ENCODE measurements around the gene PRM1. TPM values are rescaled to one million over a fixed set of nuclear protein-coding genes. Genes with fewer than 3 reads are reported as not detected.

PRM1 gene
- total RNA-seq, 1 donor from 2014 or later = not detected

- peaks cover 7% of the 10 kb centered on the region for H3K4me1 Mint-ChIP-seq (ENCODE audit: low read depth, unreplicated experiment)
Measured at GRCh38 chr16:11328172-11329070, 47.3 kb upstream of the PRM1 start.

GRCh38 chr16:11327277-11328171 lies 46.4 kb upstream of the PRM1 start:
- Mint-ChIP-seq H3K9me3 (ENCODE audit: unreplicated experiment) (peaks cover 1% of the 10 kb centered on the region), H3K27ac (ENCODE audit: unreplicated experiment) (no peak overlapping the region), H3K36me3 (ENCODE audit: unreplicated experiment) (no peaks in the 10 kb centered on the region), H3K4me1 (ENCODE audit: low read depth, unreplicated experiment) (peaks cover 7% of the 10 kb centered on the region), H3K4me3 (ENCODE audit: unreplicated experiment) (no peak overlapping the region), H3K27me3 (ENCODE audit: unreplicated experiment) (peaks cover 4% of the 10 kb centered on the region)
- no peak for DNase-seq
- TF ChIP-seq CTCF (IDR thresholded peaks at IDR 0.05; ENCODE audit: partially characterized antibody, unreplicated experiment) = no peak

More at GRCh38 chr16:11328172-11329070, 47.3 kb upstream of the PRM1 start:
- peaks cover 1% of the 10 kb centered on the region for H3K9me3 Mint-ChIP-seq (ENCODE audit: unreplicated experiment)
- peak; percentile 40 for DNase-seq
- peak overlapping the region; percentile 56 for H3K27ac Mint-ChIP-seq (ENCODE audit: unreplicated experiment)
- peak overlapping the region; percentile 41 for H3K4me3 Mint-ChIP-seq (ENCODE audit: unreplicated experiment)
- no peaks in the 10 kb centered on the region for H3K36me3 Mint-ChIP-seq (ENCODE audit: unreplicated experiment)
- peaks cover 4% of the 10 kb centered on the region for H3K27me3 Mint-ChIP-seq (ENCODE audit: unreplicated experiment)
- TF ChIP-seq CTCF (IDR thresholded peaks at IDR 0.05; ENCODE audit: partially characterized antibody, unreplicated experiment) = no peak

GRCh38 chr16:11326737-11327276 lies 45.7 kb upstream of the PRM1 start:
- H3K27me3 Mint-ChIP-seq (ENCODE audit: unreplicated experiment) = peaks cover 4% of the 10 kb centered on the region
- peaks cover 3% of the 10 kb centered on the region for H3K9me3 Mint-ChIP-seq (ENCODE audit: unreplicated experiment)
- H3K4me3 Mint-ChIP-seq (ENCODE audit: unreplicated experiment) = no peak overlapping the region
- no peak overlapping the region for H3K27ac Mint-ChIP-seq (ENCODE audit: unreplicated experiment)
- TF ChIP-seq CTCF (IDR thresholded peaks at IDR 0.05; ENCODE audit: partially characterized antibody, unreplicated experiment) = no peak
- DNase-seq = no peak
- H3K4me1 Mint-ChIP-seq (ENCODE audit: low read depth, unreplicated experiment) = peaks cover 7% of the 10 kb centered on the region
- no peaks in the 10 kb centered on the region for H3K36me3 Mint-ChIP-seq (ENCODE audit: unreplicated experiment)

- Mint-ChIP-seq H3K36me3 (ENCODE audit: unreplicated experiment) (no peaks in the 10 kb centered on the region), H3K9me3 (ENCODE audit: unreplicated experiment) (peaks cover 3% of the 10 kb centered on the region), H3K4me3 (ENCODE audit: unreplicated experiment) (no peak overlapping the region), H3K27ac (ENCODE audit: unreplicated experiment) (no peak overlapping the region), H3K27me3 (ENCODE audit: unreplicated experiment) (peaks cover 4% of the 10 kb centered on the region), H3K4me1 (ENCODE audit: low read depth, unreplicated experiment) (peaks cover 7% of the 10 kb centered on the region)
- no peak for TF ChIP-seq CTCF (IDR thresholded peaks at IDR 0.05; ENCODE audit: partially characterized antibody, unreplicated experiment)
- DNase-seq = no peak
Measured at GRCh38 chr16:11326084-11326736, 45.1 kb upstream of the PRM1 start.
